Glutamatergic neuron (in vitro differentiated cells): Measurements from ENCODE around the gene USB1. TPM values are rescaled to one million over a fixed set of nuclear protein-coding genes. Genes with fewer than 3 reads are reported as not detected.

Experiments
- DNase-seq: peaks from one replicate; pipeline ENCODE4 v3.0.0; 2022
- H3K27ac Mint-ChIP-seq: one replicate; pipeline ENCODE4 v1.8.0; 2020; ENCODE audit warnings: mild to moderate bottlenecking, mixed read lengths, inconsistent platforms; ENCODE audit not compliant: unreplicated experiment
- H3K27me3 Mint-ChIP-seq: one replicate; pipeline ENCODE4 v1.8.0; 2020; ENCODE audit warnings: mild to moderate bottlenecking, moderate library complexity, mixed read lengths, inconsistent platforms; ENCODE audit not compliant: unreplicated experiment
- H3K36me3 Mint-ChIP-seq: one replicate; pipeline ENCODE4 v1.8.0; 2020; ENCODE audit warnings: mild to moderate bottlenecking, mixed read lengths, inconsistent platforms; ENCODE audit not compliant: unreplicated experiment
- H3K4me1 Mint-ChIP-seq: one replicate; pipeline ENCODE4 v1.8.0; 2020; ENCODE audit warnings: mild to moderate bottlenecking, low read depth, mixed read lengths, inconsistent platforms; ENCODE audit not compliant: unreplicated experiment
- H3K4me3 Mint-ChIP-seq: one replicate; pipeline ENCODE4 v1.8.0; 2020; ENCODE audit warnings: mild to moderate bottlenecking, mixed read lengths, inconsistent platforms; ENCODE audit not compliant: unreplicated experiment
- H3K9me3 Mint-ChIP-seq: one replicate; pipeline ENCODE4 v1.8.0; 2020; ENCODE audit warnings: mild to moderate bottlenecking, moderate library complexity, mixed read lengths, inconsistent platforms; ENCODE audit not compliant: unreplicated experiment
- total RNA-seq: library from RNA; stranded (reverse); fragmentation: NEBNext Ultra II Directional; extraction: Animal tissue kit (Norgen Biotek cat#: 25700); gene quantifications from one replicate; pipeline ENCODE4 v1.2.1, GENCODE V29; 2021; ENCODE audit not compliant: unreplicated experiment
- TF ChIP-seq, protein P1 (sequence below): fragments of 200-600 bp; sonication (generic); IDR thresholded peaks from one replicate; pipeline ENCODE4 v1.5.0; 2021; ENCODE audit not compliant: partially characterized antibody, unreplicated experiment

The USB1 gene
- total RNA-seq, 1 donor from 2014 or later, result 107 TPM

DNA sequence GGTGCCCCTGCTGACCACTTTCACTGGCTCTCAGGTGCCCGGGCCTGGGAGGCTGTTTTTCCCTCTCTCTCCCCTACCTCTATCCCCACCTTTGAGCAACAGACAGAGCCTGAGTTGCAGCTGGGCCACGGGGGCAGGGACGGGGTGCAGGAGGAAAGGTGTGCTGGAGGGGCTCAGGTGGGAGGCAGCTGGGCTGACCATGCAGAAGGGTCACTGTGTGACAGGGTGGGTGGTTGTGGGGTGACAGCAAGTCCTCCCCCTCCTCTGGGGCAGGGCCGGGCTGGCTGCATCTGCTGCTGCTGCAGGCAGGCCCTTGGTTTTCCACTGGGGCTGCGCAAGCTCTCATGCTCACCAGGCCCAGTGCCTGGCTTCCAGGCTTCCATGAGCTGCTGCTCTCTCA lies 7.3 kb upstream of the USB1 start:
- TF ChIP-seq, protein P1, sequence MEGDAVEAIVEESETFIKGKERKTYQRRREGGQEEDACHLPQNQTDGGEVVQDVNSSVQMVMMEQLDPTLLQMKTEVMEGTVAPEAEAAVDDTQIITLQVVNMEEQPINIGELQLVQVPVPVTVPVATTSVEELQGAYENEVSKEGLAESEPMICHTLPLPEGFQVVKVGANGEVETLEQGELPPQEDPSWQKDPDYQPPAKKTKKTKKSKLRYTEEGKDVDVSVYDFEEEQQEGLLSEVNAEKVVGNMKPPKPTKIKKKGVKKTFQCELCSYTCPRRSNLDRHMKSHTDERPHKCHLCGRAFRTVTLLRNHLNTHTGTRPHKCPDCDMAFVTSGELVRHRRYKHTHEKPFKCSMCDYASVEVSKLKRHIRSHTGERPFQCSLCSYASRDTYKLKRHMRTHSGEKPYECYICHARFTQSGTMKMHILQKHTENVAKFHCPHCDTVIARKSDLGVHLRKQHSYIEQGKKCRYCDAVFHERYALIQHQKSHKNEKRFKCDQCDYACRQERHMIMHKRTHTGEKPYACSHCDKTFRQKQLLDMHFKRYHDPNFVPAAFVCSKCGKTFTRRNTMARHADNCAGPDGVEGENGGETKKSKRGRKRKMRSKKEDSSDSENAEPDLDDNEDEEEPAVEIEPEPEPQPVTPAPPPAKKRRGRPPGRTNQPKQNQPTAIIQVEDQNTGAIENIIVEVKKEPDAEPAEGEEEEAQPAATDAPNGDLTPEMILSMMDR, result no peak
- Mint-ChIP-seq H3K4me3 (no peak overlapping the region), H3K27me3 (peaks cover 2% of the 10 kb centered on the region), H3K36me3 (no peaks in the 10 kb centered on the region), H3K4me1 (peaks cover 3% of the 10 kb centered on the region), H3K9me3 (peaks cover 6% of the 10 kb centered on the region), H3K27ac (no peak overlapping the region)
- DNase-seq, result peak; percentile 13

DNA sequence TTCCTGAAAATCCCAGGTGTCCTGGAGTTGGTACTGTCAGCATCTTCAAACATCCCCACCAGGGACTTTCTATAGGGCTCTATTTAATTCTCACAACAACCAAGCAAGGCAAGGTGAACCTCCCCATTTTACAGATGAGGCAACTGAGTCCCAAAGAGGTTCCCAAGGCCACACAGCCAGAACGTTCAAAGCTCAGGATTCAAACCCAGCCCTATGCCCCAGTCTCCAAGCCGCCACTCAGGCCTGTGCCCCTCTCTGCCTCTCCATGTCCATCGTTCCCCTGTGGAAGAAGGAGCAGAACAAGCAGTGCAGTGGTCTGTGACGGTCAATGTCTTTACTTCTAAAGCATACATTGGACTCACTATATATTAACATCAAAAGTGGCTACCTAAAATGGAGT lies 6.8 kb upstream of the USB1 start:
- peak; percentile 3 for DNase-seq
- Mint-ChIP-seq H3K4me3 (no peak overlapping the region), H3K27ac (no peak overlapping the region), H3K36me3 (no peaks in the 10 kb centered on the region), H3K9me3 (peaks cover 10% of the 10 kb centered on the region), H3K4me1 (peaks cover 8% of the 10 kb centered on the region), H3K27me3 (peaks cover 5% of the 10 kb centered on the region)
- TF ChIP-seq, protein P1, result no peak

DNA sequence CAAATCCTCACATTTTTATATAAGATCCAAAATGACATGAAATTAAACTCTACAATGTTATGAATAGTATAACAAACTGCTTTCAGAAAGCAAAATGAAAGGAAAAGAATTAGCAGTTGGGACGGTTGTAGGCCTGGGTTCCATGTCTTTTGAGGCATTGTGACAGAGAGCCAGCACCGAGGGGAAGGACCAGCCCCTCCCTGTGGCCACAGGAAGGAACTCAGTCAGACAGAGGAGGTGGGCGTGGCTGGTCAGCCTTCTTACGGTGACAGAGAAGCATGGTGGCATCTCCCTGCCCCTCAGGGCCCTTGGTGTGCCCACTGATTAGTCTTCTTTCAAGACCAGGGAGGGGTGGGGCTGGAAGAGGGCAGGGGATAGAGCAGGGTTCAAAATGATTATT lies 6.4 kb upstream of the USB1 start:
- TF ChIP-seq, protein P1, result peak; percentile 23
- Mint-ChIP-seq H3K36me3 (no peaks in the 10 kb centered on the region), H3K4me1 (peaks cover 8% of the 10 kb centered on the region), H3K27me3 (peaks cover 5% of the 10 kb centered on the region), H3K9me3 (peaks cover 11% of the 10 kb centered on the region), H3K4me3 (no peak overlapping the region), H3K27ac (no peak overlapping the region)
- peak; percentile 73 for DNase-seq

DNA sequence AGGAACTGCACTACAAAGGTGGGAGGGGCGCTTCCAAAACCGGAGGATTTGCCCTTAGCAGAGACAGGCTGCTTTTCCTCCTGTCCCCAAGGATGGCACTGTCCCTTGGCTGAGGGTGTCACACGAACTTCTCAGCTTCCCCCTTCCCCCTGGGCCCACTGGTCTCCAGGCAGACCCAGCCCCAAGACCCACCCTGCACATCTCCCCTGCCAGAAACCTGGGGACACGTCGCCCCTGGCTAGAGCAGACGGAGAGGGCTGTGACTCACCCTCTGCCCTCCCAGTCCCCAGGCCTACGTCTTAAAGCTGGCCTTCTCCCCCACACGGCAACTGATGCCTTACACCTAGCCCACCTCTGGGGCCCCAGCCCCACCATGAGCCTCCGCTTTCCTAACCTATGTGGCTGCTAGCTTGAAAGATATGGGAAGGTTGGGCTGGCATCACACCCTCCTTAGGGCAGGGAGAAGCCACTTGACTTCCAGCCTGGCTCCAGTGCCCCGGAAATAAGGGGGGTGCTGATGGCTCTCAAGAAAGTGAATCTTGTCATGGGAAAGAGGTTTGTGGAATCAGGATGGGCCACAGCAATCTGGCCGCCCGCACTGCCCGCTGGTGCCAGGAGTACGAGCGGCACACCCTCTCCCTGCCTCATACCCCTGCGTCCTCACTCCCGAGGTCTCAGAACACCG lies 5.3 kb upstream of the USB1 start:
- Mint-ChIP-seq H3K9me3 (peaks cover 8% of the 10 kb centered on the region), H3K36me3 (no peaks in the 10 kb centered on the region), H3K27ac (no peak overlapping the region), H3K4me3 (no peak overlapping the region), H3K4me1 (peaks cover 8% of the 10 kb centered on the region), H3K27me3 (peaks cover 5% of the 10 kb centered on the region)
- TF ChIP-seq, protein P1, result no peak
- peak; percentile 9 for DNase-seq

DNA sequence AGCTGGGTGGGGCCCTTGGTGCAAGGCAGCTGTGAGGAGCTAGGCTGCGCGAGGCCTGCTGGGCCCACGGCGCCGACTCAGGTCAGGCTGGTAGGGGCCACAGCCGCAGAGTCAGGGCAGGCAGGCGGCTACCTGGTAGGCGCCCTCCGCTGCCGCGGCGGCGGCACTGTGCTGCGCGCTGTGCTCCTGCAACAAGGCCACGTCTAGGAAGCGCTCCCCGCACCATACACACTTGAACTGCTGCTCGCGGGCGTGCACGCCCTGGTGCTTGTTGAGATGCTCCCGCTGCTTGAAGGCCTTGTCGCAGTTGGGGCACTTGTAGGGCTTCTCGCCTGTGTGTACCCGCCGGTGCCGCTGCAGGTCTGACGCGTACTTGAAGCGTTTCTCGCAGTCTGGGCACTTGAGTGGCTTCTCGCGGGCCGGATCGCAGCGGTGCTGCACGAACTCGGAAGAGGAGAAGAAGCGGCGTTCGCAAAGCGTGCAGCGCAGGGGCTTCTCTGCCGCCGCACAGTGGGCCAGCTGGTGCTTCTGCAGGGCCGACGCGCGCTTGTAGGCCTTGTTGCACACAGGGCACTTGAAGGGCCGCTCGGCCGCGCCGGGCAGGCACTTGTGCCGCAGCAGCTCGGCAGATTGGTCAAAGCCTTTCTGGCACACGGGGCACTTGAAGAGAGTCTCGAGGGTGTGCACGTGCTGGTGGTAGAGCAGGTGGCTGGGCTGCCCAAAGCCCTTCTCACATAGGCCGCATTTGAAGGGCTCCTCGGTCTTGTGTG lies 4.6 kb upstream of the USB1 start:
- peaks cover 5% of the 10 kb centered on the region for H3K27me3 Mint-ChIP-seq
- H3K27ac Mint-ChIP-seq, result no peak overlapping the region
- TF ChIP-seq, protein P1, result no peak
- peak; percentile 10 for DNase-seq
- H3K9me3 Mint-ChIP-seq, result peaks cover 10% of the 10 kb centered on the region
- H3K36me3 Mint-ChIP-seq, result no peaks in the 10 kb centered on the region
- no peak overlapping the region for H3K4me3 Mint-ChIP-seq
- H3K4me1 Mint-ChIP-seq, result peaks cover 5% of the 10 kb centered on the region
